ENCODE results near the gene EPG5.

EPG5 gene

DNA sequence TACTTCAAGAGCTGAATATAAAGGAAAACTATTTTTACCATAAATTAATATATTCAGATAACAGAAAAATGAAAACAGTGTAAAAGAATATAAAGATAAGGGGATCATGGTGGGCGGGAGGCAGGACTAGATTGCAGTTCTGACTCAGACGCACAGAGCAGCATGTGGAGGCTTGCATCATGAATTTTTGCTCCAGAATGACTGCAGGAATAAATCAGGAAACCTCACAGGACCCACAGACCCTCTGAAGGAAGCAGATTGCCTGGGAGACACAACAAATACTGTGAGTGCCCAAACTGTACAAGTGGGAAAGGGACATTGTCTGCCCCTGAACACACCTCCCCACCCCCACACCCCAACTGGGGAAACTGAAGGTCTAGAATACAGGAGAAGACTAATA is 160.9 kb downstream of the EPG5 start:
- DNase-seq (ENCODE audit: insufficient read length) (no peak), FAIRE-seq (no peak)
- no peak for TF ChIP-seq POLR2AphosphoS5 (IDR thresholded peaks at IDR 0.05; ENCODE audit: low read depth, low read length)
- TF ChIP-seq TAF1 (IDR thresholded peaks at IDR 0.05; ENCODE audit: borderline replicate concordance, low read depth, low read length) = no peak
- TF ChIP-seq POLR2A (IDR thresholded peaks at IDR 0.05; ENCODE audit: low read depth, low read length) = no peak

DNA sequence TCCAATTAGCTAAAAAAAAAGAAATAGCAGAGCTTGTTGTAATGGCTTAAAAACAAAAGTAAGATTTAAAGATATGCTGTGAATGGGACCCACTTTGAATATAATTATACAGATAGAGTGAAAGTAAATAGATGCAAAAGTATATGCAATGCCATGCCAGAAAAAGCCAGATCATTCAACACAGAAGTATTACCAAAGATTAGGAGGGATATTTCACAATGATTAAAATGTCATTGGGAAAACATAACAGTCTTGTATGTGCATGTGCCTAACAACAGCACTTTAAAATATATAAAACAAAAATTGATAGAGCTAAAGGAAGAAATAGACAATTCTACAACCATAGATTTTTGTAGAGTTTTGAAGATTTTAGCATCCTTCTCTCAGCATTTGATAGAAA is 161.6 kb downstream of the EPG5 start:
- TF ChIP-seq POLR2A (IDR thresholded peaks at IDR 0.05; ENCODE audit: low read depth, low read length) (no peak), TAF1 (IDR thresholded peaks at IDR 0.05; ENCODE audit: borderline replicate concordance, low read depth, low read length) (no peak), POLR2AphosphoS5 (IDR thresholded peaks at IDR 0.05; ENCODE audit: low read depth, low read length) (no peak)
- no peak for DNase-seq (ENCODE audit: insufficient read length)
- FAIRE-seq = no peak

DNA sequence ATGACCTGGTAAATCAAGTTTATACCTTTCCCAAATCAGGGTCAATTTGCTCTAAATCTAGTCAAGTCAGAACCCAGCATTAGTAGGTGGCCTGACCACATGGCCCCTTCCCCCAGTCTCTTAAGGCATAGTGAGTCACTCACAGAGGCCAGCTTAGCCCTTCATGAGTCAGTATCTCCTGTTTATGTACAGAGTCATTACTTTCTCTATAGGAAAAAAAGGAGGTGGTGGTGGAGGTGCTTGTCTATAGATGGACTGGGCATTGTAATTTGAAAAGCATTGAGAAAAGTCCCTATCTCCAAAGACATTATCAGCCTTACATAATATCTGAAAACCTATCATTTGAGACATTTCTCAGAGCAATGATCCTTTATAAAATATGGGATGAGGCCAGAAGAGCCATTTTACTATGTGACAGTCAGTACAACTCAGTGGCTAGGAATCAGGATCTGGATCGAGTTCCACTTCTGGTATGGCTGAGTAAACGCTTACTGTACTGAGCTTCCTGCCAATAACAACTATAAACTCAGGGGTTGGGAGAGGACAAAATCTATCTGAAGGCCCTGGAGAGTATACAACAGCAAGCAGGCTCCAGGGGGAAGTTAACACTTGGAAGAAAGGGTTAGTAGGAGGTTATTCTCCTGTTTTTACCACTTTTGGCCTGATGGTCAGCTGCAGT is 164.2 kb downstream of the EPG5 start:
- TF ChIP-seq POLR2A (IDR thresholded peaks at IDR 0.05; ENCODE audit: low read depth, low read length) = no peak
- TF ChIP-seq TAF1 (IDR thresholded peaks at IDR 0.05; ENCODE audit: borderline replicate concordance, low read depth, low read length) = no peak
- TF ChIP-seq POLR2AphosphoS5 (IDR thresholded peaks at IDR 0.05; ENCODE audit: low read depth, low read length) = no peak
- FAIRE-seq (no peak), DNase-seq (ENCODE audit: insufficient read length) (no peak)

DNA sequence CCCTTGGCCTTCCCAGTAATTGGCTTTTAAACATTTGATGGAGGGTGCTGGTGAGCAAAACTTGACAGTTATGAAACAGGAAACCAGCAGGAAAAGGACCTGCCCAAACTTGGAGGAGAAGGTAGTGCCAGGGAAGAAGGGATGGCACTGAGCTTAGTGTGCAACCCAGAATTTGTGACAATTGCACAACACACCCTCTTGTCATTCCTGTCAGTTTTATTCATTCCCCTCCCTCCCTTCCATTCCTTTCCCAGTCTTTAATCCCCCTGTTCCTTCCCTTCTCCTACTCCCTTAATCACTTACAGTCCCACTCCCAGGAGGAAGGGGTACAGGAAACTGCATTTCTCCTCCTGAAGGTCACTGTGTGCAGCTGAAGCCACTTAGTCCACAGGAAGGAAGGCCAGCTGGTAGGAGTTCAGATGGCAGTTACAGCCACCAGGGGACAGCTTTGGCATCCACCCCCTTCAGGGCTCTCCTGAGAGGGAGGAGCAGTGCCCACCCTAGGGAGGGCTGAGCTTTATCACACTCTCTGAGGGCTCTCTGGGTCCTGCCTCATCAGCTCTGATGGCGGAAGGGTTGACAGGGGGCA is 165.6 kb downstream of the EPG5 start:
- no peak for TF ChIP-seq POLR2A (IDR thresholded peaks at IDR 0.05; ENCODE audit: low read depth, low read length)
- no peak for TF ChIP-seq POLR2AphosphoS5 (IDR thresholded peaks at IDR 0.05; ENCODE audit: low read depth, low read length)
- TF ChIP-seq TAF1 (IDR thresholded peaks at IDR 0.05; ENCODE audit: borderline replicate concordance, low read depth, low read length) = no peak
- FAIRE-seq = no peak
- no peak for DNase-seq (ENCODE audit: insufficient read length)

Measured in GM12892 (cell line).